ENCODE data around the gene DNTTIP2.
A peak's percentile ranks its signal among the peaks of the same experiment; 100 is the strongest.
"Not testable (repeated sequence)": the region's sequence is repeated elsewhere in the genome, so short reads cannot be mapped to it uniquely, and the experiment has no call there.

The DNTTIP2 gene

DNA sequence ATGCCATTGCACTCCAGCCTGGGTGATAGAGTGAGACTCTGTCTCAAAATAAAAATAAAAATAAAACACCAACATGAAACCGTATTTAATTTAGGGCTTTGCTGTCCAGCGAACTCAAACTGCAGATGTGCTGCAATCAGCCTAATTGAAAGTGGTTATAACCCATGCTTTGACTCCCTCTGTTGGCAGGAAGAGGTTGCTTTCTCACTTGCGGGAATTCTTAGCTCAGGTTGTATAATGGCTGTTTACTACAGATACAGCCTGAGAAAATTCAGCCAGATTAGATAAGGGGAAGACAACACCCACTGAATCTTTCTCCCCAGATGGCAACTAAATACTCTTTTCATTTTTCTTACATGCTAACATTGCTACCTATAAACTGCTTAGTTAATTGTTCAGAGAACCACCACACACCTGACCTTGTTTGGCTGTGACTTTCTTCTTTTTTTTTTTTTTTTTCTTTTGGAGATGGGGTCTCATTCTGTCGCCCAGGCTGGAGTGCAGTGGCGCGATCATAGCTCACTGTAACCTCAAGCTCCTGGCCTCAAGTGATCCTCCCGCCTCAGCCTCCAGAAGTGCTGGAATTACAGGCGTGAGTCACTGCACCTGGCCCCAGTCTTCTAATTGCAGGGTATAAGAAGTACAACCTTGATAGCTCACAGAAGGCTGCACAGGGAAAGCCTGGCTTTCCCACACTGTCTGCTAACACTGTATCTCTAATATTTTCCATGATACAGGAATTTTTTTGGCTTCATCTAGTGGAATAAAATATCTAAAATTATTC lies 34.6 kb downstream of the DNTTIP2 start:
- FAIRE-seq (no peak), DNase-seq (ENCODE audit: low spot score) (peak; percentile 67)

DNA sequence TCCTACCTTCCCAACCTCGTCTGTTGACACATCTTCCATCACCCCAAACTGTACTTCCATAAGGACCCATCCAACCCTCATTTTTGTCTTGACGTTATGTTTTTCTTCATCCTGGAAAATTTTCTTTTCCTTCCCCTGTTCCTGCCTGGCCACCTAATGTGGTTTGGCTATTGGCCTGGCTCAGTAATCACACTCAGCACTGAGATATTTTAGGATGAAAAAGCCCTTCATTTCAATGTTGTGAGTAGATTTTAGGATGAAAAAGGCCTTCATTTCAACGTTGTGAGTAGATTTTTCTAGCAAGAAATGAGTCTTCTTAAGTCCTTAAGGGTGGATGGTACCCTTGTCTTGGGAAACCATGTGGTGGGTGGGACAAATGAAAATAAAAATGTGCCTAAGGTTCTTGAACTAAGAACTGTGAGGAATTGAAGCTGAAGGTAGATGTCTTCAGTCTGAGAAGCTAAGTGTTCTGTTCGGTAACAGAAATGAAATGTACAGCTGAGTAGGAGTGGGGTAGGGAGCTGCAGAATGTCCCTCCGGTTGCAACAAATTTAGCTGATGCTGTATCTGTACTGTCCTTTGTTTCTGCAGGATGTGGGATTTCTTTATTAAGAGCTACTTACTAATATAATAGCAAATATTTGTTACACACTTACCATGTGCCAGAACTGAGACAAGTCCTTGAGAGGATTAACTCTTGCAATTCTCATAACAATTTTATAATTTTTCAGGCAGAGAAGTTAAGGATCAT lies 36.1 kb downstream of the DNTTIP2 start:
- DNase-seq (ENCODE audit: low spot score) = no peak
- no peak for FAIRE-seq

DNA sequence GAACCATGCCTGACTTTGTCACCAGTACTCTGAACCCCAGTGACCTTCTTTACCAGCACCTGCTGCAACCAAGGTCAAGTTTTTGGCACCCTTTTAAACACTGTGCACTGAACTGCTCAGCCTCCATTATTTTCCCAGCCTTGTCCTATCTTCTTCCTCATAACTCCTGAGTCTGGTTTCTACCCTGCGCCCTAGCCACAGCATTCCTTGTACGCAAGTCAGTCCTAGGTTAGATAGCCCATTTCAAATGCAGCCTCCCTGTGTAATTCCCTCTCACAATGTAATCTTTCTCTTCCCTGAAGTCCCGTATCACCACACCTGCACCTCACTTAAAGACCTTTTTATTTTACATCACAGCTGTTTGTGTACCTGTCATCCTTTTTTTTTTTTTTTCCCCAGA lies 37.2 kb downstream of the DNTTIP2 start:
- FAIRE-seq = no peak

DNA sequence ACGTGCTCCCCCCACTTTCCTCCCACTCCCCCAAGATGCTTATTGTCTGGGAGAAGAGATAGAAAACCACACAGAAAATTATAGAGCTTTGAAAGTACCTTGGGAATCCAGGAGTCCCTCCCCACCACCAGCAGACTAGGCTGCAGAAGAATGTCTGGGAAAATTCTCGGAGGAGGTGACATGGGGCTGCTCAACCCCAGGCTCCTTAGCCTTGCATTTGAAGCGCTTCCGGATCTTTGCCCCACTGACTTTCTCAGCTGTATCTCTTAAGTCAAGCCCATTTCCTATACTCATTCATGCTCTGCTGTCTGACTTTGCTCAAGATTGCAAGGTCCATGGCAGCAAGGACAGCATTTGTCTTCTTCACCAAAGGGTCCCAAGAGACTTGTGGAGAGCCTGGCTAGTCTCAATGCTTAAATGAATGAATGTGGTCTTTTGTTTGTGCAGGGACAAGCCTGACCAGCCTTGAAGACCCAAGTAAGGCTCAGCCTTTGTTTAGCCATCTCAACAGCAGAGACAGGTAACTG lies 38.0 kb downstream of the DNTTIP2 start:
- DNase-seq (ENCODE audit: low spot score) = no peak
- FAIRE-seq = no peak

More for the DNA sequence above, 37.2 kb downstream of the DNTTIP2 start:
- no peak for DNase-seq (ENCODE audit: low spot score)

DNA sequence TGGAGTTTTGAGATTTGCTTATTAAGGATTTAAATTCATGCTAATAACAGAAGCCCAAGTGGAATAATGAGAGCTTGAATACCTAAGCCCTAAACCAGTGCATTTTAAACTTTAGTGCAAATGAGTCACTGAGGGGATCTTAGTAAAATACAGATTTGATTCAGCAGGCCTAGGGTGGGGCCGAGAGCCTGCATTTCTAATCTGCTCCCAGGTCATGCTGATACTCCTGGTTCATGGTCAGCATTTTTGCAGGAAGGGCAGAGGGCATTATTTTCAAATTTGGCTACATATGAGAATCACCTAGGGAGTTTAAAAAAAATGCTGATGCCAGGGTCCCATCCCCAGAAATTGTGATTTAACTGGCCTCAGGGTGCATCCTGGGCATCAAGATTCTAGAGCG lies 39.3 kb downstream of the DNTTIP2 start:
- DNase-seq (ENCODE audit: low spot score) = no peak
- FAIRE-seq = no peak

DNA sequence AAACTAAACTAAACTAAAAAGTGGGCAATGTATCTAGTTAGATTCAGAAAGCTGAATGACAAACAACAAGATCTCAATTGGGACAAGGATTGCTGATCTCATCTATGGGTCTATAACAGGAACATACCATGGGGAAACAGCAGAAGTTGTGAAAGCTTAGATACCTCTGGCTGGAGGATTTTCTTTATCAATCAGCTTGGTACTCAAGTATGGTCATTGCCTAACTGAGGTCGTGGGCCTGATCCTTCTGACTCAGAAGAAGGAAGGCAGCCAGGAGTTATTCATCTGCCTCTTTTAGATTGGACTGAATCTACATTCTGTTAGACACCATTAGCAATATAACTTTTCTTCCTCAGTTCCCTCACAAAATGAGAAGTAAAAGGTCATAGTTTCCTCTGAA lies 39.7 kb downstream of the DNTTIP2 start:
- DNase-seq (ENCODE audit: low spot score) (no peak), FAIRE-seq (no peak)

- no peak for FAIRE-seq
- DNase-seq (ENCODE audit: low spot score) = no peak
Measured at GRCh38 chr1:93837961-93838360, 41.0 kb downstream of the DNTTIP2 start.

DNA sequence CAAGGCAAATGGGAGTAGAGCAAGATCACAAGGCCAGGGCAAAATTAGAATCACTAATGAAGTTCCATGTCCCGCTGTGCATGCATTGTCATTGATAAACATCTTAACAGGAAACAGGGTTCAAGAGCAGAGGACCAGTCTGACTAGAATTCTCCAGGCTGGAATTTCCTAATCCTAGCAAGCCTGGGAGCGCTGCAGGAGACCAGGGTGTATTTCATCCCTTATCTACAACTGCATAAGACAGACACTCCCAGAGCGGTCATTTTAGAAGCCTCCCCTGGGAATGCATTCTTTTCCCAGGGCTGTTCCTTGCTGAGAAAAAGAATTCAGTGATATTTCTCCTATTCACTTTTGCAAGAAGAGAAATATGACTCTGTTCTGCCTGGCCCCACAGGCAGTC lies 45.7 kb downstream of the DNTTIP2 start:
- DNase-seq (ENCODE audit: low spot score); FAIRE-seq: not testable (repeated sequence)

DNA sequence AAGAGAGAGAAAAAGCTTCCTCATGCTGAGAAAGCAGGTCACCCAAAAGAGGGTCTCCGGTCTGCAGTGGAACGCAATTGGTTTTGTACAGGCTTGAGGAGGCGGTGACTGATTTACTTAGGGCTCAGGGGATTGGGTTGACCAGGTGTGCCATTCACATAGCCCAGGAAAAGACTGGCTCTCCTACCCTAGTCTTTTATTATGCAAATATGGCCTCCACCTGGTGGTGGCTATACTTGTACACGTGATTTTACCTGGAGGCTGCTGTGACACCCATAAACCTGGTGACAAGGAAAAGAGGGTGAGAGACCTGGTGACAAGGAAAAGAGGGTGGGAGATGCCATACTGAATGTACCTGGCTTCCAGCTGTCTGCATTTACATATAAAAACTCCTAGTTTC lies 49.9 kb downstream of the DNTTIP2 start:
- no peak for FAIRE-seq
- DNase-seq (ENCODE audit: low spot score) = no peak

DNA sequence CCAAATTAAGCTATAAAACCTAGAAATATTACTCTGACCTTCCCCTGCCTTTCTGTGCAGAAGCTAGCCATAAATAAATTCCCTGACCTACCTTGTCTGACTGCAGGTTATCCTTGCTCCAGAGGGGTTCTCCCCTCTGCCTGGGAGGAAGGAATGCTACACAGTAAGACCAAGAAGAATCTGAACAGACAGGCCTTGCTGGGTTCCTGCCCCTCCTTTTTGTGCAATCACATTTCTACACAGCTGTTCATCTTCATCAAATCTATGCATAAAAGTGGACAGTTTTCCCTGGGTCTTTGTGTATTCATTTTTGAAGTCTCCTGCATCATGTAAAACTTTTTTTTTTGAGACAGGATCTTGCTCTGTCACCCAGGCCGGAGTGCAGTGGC lies 50.6 kb downstream of the DNTTIP2 start:
- DNase-seq (ENCODE audit: low spot score) = no peak
- no peak for FAIRE-seq

DNA sequence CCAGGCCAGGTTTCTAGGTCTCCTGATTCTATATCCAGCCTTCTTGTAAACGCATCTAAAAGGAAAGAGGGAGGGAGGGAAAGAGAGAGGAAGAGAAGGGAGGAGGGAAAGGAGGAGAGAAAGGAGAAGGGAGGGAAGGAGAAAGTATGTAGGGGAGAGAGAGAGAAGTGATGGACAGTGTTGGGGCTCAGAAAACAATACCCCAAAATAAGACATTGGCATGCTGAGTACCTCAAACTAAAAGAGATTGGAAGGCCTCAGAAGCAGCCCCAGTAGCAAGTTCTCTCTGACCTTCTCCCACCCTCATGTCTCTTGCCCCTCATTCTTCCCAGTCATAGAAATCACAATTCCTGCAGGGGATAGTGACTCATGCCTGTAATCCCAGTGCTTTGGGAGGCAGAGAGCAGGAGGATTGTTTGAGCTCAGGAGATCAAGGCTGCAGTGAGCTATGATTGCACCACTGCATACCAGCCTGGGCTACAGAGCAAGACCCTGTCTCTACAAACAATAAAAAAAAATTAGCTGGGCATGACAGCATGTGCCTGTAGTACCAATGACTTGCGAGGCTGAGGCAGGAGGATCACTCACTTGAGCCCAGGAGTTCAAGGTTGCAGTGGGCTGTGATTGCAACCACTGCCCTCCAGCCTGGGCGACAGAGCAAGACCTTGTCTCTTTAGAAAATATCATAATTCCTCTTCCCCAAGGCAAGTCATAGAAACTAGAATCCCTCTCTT lies 51.2 kb downstream of the DNTTIP2 start:
- FAIRE-seq = no peak
- no peak for DNase-seq (ENCODE audit: low spot score)

GRCh38 chr1:93827128-93827527 lies 51.9 kb downstream of the DNTTIP2 start:
- FAIRE-seq (no peak), DNase-seq (ENCODE audit: low spot score) (no peak)

DNA sequence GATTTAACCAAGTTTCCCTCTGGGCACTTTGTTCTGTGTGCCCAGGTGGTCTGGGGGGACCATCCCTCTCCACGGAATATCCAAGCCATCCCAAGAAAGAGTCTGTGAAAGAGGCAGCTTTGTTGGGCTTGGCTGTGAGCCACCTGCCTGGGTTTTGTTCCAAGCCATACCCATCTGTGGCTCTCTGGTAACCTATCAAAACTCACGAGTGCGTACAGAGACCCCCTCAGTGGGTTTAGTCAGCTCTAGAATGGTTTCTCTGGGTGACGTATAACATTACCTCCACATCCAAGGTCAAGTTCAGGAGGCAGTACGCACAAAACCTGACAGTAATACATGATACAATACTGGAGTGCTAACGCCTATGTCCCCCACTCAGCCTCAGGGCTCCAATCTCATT lies 54.2 kb downstream of the DNTTIP2 start:
- DNase-seq (ENCODE audit: low spot score) = no peak
- no peak for FAIRE-seq

- DNase-seq (ENCODE audit: low spot score) = no peak
- no peak for FAIRE-seq
Measured at GRCh38 chr1:93822730-93823425, 56.1 kb downstream of the DNTTIP2 start.

DNA sequence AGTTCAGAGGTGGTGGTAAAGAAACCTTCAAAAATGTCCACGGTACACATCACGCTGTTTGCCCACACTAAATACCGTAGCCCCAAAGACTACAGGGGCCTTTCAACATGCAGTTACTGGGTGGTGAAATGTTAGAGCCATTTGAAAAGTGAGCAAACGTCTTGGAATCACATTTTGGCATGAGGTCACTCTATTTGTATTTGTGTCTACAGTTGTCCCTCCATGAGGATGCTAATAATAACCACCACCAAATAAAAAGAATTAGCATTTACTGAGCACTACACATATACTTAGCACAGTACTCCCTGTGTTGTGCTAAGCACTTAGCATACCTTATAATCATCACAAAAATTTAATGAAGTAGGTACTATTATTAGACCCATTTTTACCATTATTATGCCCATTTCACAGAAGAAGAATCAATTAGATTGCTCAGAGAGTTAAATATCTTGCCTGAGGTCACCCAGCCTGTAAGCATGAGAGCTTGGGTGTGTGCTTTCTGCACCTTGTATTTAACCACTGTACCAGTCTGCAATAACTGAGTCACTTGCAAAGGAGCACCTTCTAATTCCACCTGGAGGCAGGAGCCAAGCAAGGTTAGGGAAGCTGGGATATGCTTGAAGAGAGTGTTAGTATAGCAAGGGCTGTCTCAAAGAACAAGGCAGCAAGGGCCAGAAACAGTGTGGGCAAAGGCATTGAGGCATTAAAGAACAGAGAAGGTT lies 57.4 kb downstream of the DNTTIP2 start:
- FAIRE-seq = no peak
- DNase-seq (ENCODE audit: low spot score) = no peak

GRCh38 chr1:93820554-93821422 lies 58.2 kb downstream of the DNTTIP2 start:
- FAIRE-seq (no peak), DNase-seq (ENCODE audit: low spot score) (no peak)

- DNase-seq (ENCODE audit: low spot score) (no peak), FAIRE-seq (no peak)
Measured at GRCh38 chr1:93818570-93818959, 60.4 kb downstream of the DNTTIP2 start.

DNA sequence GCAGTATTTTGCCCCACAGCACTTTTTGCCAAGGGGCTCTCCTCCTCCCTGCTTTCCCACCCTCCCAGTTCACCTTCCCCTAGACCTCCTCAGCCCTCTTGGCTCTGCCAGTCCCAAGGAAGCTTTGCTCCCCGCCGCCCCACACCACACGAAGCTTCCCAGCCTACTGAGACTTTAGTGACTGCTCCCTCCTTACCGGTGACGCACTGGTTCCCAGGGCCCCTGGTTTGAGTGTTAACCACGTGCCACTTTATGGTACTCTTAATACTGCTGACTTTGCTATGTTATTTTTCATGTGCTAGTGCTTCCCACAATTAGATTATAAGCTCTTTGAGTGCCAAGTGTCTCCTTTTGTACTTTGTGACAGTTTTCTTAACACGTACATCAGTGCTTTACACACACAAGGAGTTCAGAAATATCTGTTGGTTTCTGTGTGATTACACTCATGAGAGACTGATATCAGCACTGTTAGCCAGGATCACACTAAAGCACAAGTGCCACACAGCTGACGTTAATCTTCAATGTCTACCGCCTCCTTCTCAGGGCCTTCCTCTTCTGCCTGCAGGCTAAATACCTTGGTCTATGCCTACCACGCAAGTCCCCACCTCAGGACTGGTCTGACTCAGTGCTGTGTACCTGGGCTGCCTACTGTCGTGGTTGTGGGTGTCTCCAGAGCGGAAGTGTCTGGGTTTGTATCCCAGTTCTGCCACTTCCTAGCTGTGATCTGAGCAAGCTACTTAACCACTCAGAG lies 61.0 kb downstream of the DNTTIP2 start:
- DNase-seq (ENCODE audit: low spot score) (no peak), FAIRE-seq (no peak)

All from urothelium cell line (cell line).